Type B pancreatic cell (in vitro differentiated cells): ENCODE results near the gene BMP7. TPM values are rescaled to one million over a fixed set of nuclear protein-coding genes. Genes with fewer than 3 reads are reported as not detected.
A peak's percentile ranks its signal among the peaks of the same experiment; 100 is the strongest.

ENCODE experiments used
- DNase-seq: peaks from one replicate; pipeline ENCODE4 v3.0.0; 2021; ENCODE audit warnings: mixed read lengths; ENCODE audit not compliant: unreplicated experiment; ENCODE audit errors: extremely low spot score
- H3K27ac Mint-ChIP-seq: 2 replicates; pipeline ENCODE4 v1.8.0; 2021; ENCODE audit warnings: mild to moderate bottlenecking, mixed read lengths
- H3K27me3 Mint-ChIP-seq: 2 replicates; pipeline ENCODE4 v1.8.0; 2021; ENCODE audit warnings: mixed read lengths
- H3K36me3 Mint-ChIP-seq: 2 replicates; pipeline ENCODE4 v1.8.0; 2021; ENCODE audit warnings: mixed read lengths
- H3K4me1 Mint-ChIP-seq: one replicate; pipeline ENCODE4 v1.8.0; 2021; ENCODE audit warnings: mixed read lengths; ENCODE audit not compliant: unreplicated experiment
- H3K4me3 Mint-ChIP-seq: 2 replicates; pipeline ENCODE4 v1.8.0; 2021; ENCODE audit warnings: mild to moderate bottlenecking, mixed read lengths
- H3K9me3 Mint-ChIP-seq: 2 replicates; pipeline ENCODE4 v1.8.0; 2021; ENCODE audit warnings: mixed read lengths
- CTCF ChIP-seq: fragments of 200-600 bp; sonication (generic); conservative IDR thresholded peaks from 2 replicates; pipeline ENCODE4 v1.5.0; 2021; ENCODE audit warnings: antibody characterized with exemption, mild to moderate bottlenecking
- total RNA-seq: library from RNA; stranded (reverse); gene quantifications from 2 replicates; pipeline ENCODE4 v1.2.1, GENCODE V29; 2021; ENCODE audit warnings: low replicate concordance

BMP7 gene
- total RNA-seq, 1 donor from 2014 or later: 115 TPM

- peaks cover 28% of the 10 kb centered on the region for H3K36me3 Mint-ChIP-seq
- no peak for TF ChIP-seq CTCF
- H3K9me3 Mint-ChIP-seq: no peaks in the 10 kb centered on the region
- H3K27me3 Mint-ChIP-seq: no peaks in the 10 kb centered on the region
- H3K27ac Mint-ChIP-seq: peak overlapping the region; percentile 10
- DNase-seq: no peak
- H3K4me1 Mint-ChIP-seq: no peaks in the 10 kb centered on the region
- no peak overlapping the region for H3K4me3 Mint-ChIP-seq
These were observed 75.7 kb downstream of the BMP7 start for GRCh38 chr20:57190536-57191264.

- Mint-ChIP-seq H3K27me3 (no peaks in the 10 kb centered on the region), H3K4me1 (no peaks in the 10 kb centered on the region), H3K9me3 (peaks cover 4% of the 10 kb centered on the region), H3K27ac (peak overlapping the region; percentile 61), H3K4me3 (no peak overlapping the region), H3K36me3 (peaks cover 27% of the 10 kb centered on the region)
- no peak for TF ChIP-seq CTCF
- no peak for DNase-seq
These were observed 76.7 kb downstream of the BMP7 start for GRCh38 chr20:57189713-57190112.

GRCh38 chr20:57188576-57189079 is 77.8 kb downstream of the BMP7 start:
- Mint-ChIP-seq H3K4me3 (no peak overlapping the region), H3K9me3 (peaks cover 4% of the 10 kb centered on the region), H3K36me3 (peaks cover 27% of the 10 kb centered on the region), H3K27ac (peak overlapping the region; percentile 2), H3K4me1 (peaks cover 3% of the 10 kb centered on the region), H3K27me3 (no peaks in the 10 kb centered on the region)
- TF ChIP-seq CTCF: no peak
- no peak for DNase-seq

- Mint-ChIP-seq H3K4me1 (peaks cover 3% of the 10 kb centered on the region), H3K27me3 (no peaks in the 10 kb centered on the region), H3K36me3 (peaks cover 29% of the 10 kb centered on the region), H3K9me3 (peaks cover 4% of the 10 kb centered on the region), H3K27ac (peak overlapping the region; percentile 2), H3K4me3 (no peak overlapping the region)
- no peak for DNase-seq
- no peak for TF ChIP-seq CTCF
These were observed 78.4 kb downstream of the BMP7 start for GRCh38 chr20:57188056-57188455.

GRCh38 chr20:57187068-57187634 is 79.3 kb downstream of the BMP7 start:
- TF ChIP-seq CTCF: no peak
- H3K9me3 Mint-ChIP-seq: peaks cover 4% of the 10 kb centered on the region
- peaks cover 3% of the 10 kb centered on the region for H3K4me1 Mint-ChIP-seq
- peaks cover 24% of the 10 kb centered on the region for H3K36me3 Mint-ChIP-seq
- H3K4me3 Mint-ChIP-seq: no peak overlapping the region
- H3K27me3 Mint-ChIP-seq: no peaks in the 10 kb centered on the region
- H3K27ac Mint-ChIP-seq: peak overlapping the region; percentile 36
- DNase-seq: no peak
